ENCODE data around the gene BOLA1. TPM values are rescaled to one million over a fixed set of nuclear protein-coding genes. Genes with fewer than 3 reads are reported as not detected.
A peak's percentile ranks its signal among the peaks of the same experiment; 100 is the strongest.
"Not testable (repeated sequence)": the region's sequence is repeated elsewhere in the genome, so short reads cannot be mapped to it uniquely, and the experiment has no call there.

The BOLA1 gene
- total RNA-seq, 2 experiments from 2014 or later = 25.1 to 28.8 TPM

DNA sequence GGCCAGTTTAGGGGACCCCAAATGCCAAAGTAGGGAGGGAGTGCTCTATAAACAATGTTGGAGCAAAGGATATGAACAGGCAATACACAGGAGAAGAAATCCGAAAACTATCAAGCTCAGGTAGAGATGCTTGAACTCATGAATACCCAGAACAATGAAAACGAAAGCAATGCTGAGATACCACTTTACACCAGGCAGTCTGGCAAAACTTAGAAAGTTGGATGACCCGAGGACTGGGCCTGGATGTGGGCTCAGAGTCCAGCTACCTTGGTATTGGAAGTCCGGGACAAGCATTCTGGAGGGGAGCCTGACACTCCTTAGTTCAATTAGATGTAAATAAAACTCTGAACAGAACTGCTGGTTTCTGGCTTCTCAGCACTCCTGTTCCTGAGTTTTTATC, 26.3 kb upstream of the BOLA1 start:
- ATAC-seq; POLR2A ChIA-PET; H3K36me3 Mint-ChIP-seq (ENCODE audit: low read depth); DNase-seq; H3K27me3 Mint-ChIP-seq; H3K4me3 Mint-ChIP-seq; H3K4me1 Mint-ChIP-seq (ENCODE audit: low read depth); CTCF ChIA-PET; intact Hi-C loops (cut with micrococcal nuclease); H3K9me3 Mint-ChIP-seq; H3K27ac Mint-ChIP-seq: not testable (repeated sequence)

GRCh38 chr1:149877211-149877946, 22.0 kb upstream of the BOLA1 start:
- CTCF ChIA-PET = no interaction called here
- no peak overlapping the region for H3K27ac Mint-ChIP-seq

DNA sequence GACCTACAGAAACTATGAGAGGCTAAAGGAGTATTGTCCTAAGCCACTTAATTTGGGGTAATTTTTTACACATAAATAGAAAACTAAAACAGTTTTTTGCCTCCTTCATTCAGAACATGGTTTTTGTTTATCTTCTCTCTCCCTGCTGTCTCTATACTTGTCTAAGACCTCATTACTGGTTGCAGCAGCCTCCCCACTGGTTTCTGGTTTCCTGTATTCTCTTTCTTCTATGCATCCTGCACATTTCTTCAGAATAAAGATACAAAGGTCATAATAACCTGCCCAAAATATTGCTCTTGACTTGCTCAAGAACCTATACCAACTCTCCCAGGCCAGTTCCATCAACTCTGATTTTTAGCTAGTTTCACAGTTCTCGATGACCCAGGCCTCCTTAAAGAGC, 19.8 kb upstream of the BOLA1 start:
- CTCF ChIA-PET = no interaction called here

More at GRCh38 chr1:149877211-149877946, 22.0 kb upstream of the BOLA1 start:
- DNase-seq (no peak), ATAC-seq (no peak)
- no peaks in the 10 kb centered on the region for H3K27me3 Mint-ChIP-seq
- no peaks in the 10 kb centered on the region for H3K36me3 Mint-ChIP-seq (ENCODE audit: low read depth)
- no peak for TF ChIP-seq CTCF (IDR thresholded peaks at IDR 0.05)
- peaks cover 28% of the 10 kb centered on the region for H3K4me1 Mint-ChIP-seq (ENCODE audit: low read depth)
- no peaks in the 10 kb centered on the region for H3K9me3 Mint-ChIP-seq
- POLR2A ChIA-PET = interaction anchor here (0.8 to 2.2 kb wide), 3 partner anchors 10 to 34 kb away, joined by 3 to 36 read pairs (median 4); a partner anchor contains a TSS
- intact Hi-C loops (cut with micrococcal nuclease) = no loop called here
- no peak overlapping the region for H3K4me3 Mint-ChIP-seq

GRCh38 chr1:149881876-149882275, 17.5 kb upstream of the BOLA1 start:
- Mint-ChIP-seq H3K9me3 (no peaks in the 10 kb centered on the region), H3K36me3 (ENCODE audit: low read depth) (no peaks in the 10 kb centered on the region), H3K4me1 (ENCODE audit: low read depth) (peaks cover 30% of the 10 kb centered on the region), H3K27ac (peak overlapping the region; percentile 9), H3K4me3 (no peak overlapping the region), H3K27me3 (no peaks in the 10 kb centered on the region)
- no peak for TF ChIP-seq CTCF (IDR thresholded peaks at IDR 0.05)
- ATAC-seq = no peak
- ChIA-PET POLR2A (interaction anchor here (0.9 kb wide), 1 partner anchor 38 kb away, joined by 4 read pairs; no protein-coding TSS in a partner anchor), CTCF (no interaction called here)
- intact Hi-C loops (cut with micrococcal nuclease) = no loop called here
- no peak for DNase-seq

More for the DNA sequence above, 19.8 kb upstream of the BOLA1 start:
- intact Hi-C loops (cut with micrococcal nuclease) = no loop called here
- POLR2A ChIA-PET = interaction anchor here (0.9 kb wide), 1 partner anchor 8 kb away, joined by 3 read pairs; no protein-coding TSS in a partner anchor
- H3K4me1 Mint-ChIP-seq (ENCODE audit: low read depth) = peaks cover 30% of the 10 kb centered on the region
- H3K27me3 Mint-ChIP-seq = no peaks in the 10 kb centered on the region
- peak; percentile 66 for ATAC-seq
- no peak for TF ChIP-seq CTCF (IDR thresholded peaks at IDR 0.05)
- peak; percentile 44 for DNase-seq
- H3K27ac Mint-ChIP-seq = peak overlapping the region; percentile 76
- H3K4me3 Mint-ChIP-seq = peak overlapping the region; percentile 9
- H3K36me3 Mint-ChIP-seq (ENCODE audit: low read depth) = no peaks in the 10 kb centered on the region
- no peaks in the 10 kb centered on the region for H3K9me3 Mint-ChIP-seq

GRCh38 chr1:149883598-149884247, 15.6 kb upstream of the BOLA1 start:
- POLR2A ChIA-PET = interaction anchor here (1.8 to 6.8 kb wide), 3 partner anchors 17 to 126 kb away, joined by 5 to 325 read pairs (median 104); partner anchors contain the start of gene BOLA1
- peaks cover 2% of the 10 kb centered on the region for H3K27me3 Mint-ChIP-seq
- intact Hi-C loops (cut with micrococcal nuclease) = no loop called here
- ATAC-seq (no peak), DNase-seq (no peak)
- CTCF ChIA-PET = interaction anchor here (1.3 kb wide), 1 partner anchor 79 kb away, joined by 3 read pairs; no protein-coding TSS in a partner anchor
- TF ChIP-seq CTCF (IDR thresholded peaks at IDR 0.05) = no peak
- peaks cover 26% of the 10 kb centered on the region for H3K4me1 Mint-ChIP-seq (ENCODE audit: low read depth)
- no peak overlapping the region for H3K27ac Mint-ChIP-seq
- no peaks in the 10 kb centered on the region for H3K36me3 Mint-ChIP-seq (ENCODE audit: low read depth)
- no peaks in the 10 kb centered on the region for H3K9me3 Mint-ChIP-seq
- no peak overlapping the region for H3K4me3 Mint-ChIP-seq

Data from activated CD8-positive, alpha-beta T cell treated with anti-CD3 and anti-CD28 coated beads for 36 hours (primary cell).